Upper lobe of right lung (tissue), 1 donor: ENCODE measurements around the gene RNPEPL1. TPM values are rescaled to one million over a fixed set of nuclear protein-coding genes. Genes with fewer than 3 reads are reported as not detected.

Source experiments
- ATAC-seq: fragments of 200-7000 bp; cut with Tn5 transposase; one replicate; pipeline ENCODE4 v1.9.1; 2020; ENCODE audit warnings: mild to moderate bottlenecking, moderate library complexity
- DNase-seq: peaks from one replicate; pipeline ENCODE4 v3.0.0-alpha.2; 2020
- H3K27ac ChIP-seq: fragments of 200-600 bp; one replicate; pipeline ENCODE4 v1.8.0; 2022
- H3K27me3 ChIP-seq: fragments of 200-600 bp; one replicate; pipeline ENCODE4 v1.8.0; 2022; ENCODE audit warnings: mild to moderate bottlenecking
- H3K36me3 ChIP-seq: fragments of 200-600 bp; one replicate; pipeline ENCODE4 v1.8.0; 2022
- H3K4me1 ChIP-seq: fragments of 200-600 bp; one replicate; pipeline ENCODE4 v1.8.0; 2022
- H3K4me3 ChIP-seq: fragments of 200-600 bp; one replicate; pipeline ENCODE4 v1.8.0; 2022; ENCODE audit warnings: mild to moderate bottlenecking
- H3K9me3 ChIP-seq: fragments of 200-600 bp; one replicate; pipeline ENCODE4 v1.8.0; 2022
- intact Hi-C: fragments of 100-400 bp; cut with DNase I; formaldehyde crosslinking; loops from one replicate; pipeline ENCODE4 v1.11.0; 2022
- total RNA-seq: library from RNA; stranded (reverse); fragmentation: NEBNext Ultra II Directional; extraction: Animal tissue kit (Norgen Biotek cat#: 25700); gene quantifications from one replicate; pipeline ENCODE4 v1.2.1, GENCODE V29; 2021
- TF ChIP-seq, protein P1 (sequence below): fragments of 200-600 bp; IDR thresholded peaks from one replicate; pipeline ENCODE4 v1.8.0; 2022; ENCODE audit warnings: antibody characterized with exemption
- donor health status: DM: no; HTN: yes; CAD: no; lungs with severe emphysema.

Gene RNPEPL1
- total RNA-seq, 1 donor from 2014 or later: 88.6 TPM

- DNase-seq: peak; percentile 62
Observed at GRCh38 chr2:240620149-240620731, 52.0 kb downstream of the RNPEPL1 start.

GRCh38 chr2:240620859-240621258 is 52.6 kb downstream of the RNPEPL1 start:
- DNase-seq: peak; percentile 40
- Histone ChIP-seq H3K27me3 (no peaks in the 10 kb centered on the region), H3K4me3 (no peak overlapping the region), H3K27ac (no peak overlapping the region), H3K4me1 (peaks cover 9% of the 10 kb centered on the region), H3K36me3 (no peaks in the 10 kb centered on the region), H3K9me3 (no peaks in the 10 kb centered on the region)
- ATAC-seq: no peak
- intact Hi-C loops: no loop called here
- TF ChIP-seq, protein P1, sequence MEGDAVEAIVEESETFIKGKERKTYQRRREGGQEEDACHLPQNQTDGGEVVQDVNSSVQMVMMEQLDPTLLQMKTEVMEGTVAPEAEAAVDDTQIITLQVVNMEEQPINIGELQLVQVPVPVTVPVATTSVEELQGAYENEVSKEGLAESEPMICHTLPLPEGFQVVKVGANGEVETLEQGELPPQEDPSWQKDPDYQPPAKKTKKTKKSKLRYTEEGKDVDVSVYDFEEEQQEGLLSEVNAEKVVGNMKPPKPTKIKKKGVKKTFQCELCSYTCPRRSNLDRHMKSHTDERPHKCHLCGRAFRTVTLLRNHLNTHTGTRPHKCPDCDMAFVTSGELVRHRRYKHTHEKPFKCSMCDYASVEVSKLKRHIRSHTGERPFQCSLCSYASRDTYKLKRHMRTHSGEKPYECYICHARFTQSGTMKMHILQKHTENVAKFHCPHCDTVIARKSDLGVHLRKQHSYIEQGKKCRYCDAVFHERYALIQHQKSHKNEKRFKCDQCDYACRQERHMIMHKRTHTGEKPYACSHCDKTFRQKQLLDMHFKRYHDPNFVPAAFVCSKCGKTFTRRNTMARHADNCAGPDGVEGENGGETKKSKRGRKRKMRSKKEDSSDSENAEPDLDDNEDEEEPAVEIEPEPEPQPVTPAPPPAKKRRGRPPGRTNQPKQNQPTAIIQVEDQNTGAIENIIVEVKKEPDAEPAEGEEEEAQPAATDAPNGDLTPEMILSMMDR: no peak

More at GRCh38 chr2:240620149-240620731, 52.0 kb downstream of the RNPEPL1 start:
- TF ChIP-seq, protein P1: no peak
- peaks cover 9% of the 10 kb centered on the region for H3K4me1 ChIP-seq
- no peak for ATAC-seq
- H3K9me3 ChIP-seq: no peaks in the 10 kb centered on the region
- no peak overlapping the region for H3K27ac ChIP-seq
- intact Hi-C loops: no loop called here
- H3K36me3 ChIP-seq: no peaks in the 10 kb centered on the region
- no peak overlapping the region for H3K4me3 ChIP-seq
- H3K27me3 ChIP-seq: no peaks in the 10 kb centered on the region

- Histone ChIP-seq H3K4me1 (peaks cover 9% of the 10 kb centered on the region), H3K27me3 (no peaks in the 10 kb centered on the region), H3K36me3 (no peaks in the 10 kb centered on the region), H3K9me3 (no peaks in the 10 kb centered on the region), H3K4me3 (no peak overlapping the region), H3K27ac (no peak overlapping the region)
- ATAC-seq (no peak), DNase-seq (peak; percentile 39)
- TF ChIP-seq, protein P1: no peak
- intact Hi-C loops: no loop called here
Observed at GRCh38 chr2:240622060-240622411, 53.8 kb downstream of the RNPEPL1 start.

DNA sequence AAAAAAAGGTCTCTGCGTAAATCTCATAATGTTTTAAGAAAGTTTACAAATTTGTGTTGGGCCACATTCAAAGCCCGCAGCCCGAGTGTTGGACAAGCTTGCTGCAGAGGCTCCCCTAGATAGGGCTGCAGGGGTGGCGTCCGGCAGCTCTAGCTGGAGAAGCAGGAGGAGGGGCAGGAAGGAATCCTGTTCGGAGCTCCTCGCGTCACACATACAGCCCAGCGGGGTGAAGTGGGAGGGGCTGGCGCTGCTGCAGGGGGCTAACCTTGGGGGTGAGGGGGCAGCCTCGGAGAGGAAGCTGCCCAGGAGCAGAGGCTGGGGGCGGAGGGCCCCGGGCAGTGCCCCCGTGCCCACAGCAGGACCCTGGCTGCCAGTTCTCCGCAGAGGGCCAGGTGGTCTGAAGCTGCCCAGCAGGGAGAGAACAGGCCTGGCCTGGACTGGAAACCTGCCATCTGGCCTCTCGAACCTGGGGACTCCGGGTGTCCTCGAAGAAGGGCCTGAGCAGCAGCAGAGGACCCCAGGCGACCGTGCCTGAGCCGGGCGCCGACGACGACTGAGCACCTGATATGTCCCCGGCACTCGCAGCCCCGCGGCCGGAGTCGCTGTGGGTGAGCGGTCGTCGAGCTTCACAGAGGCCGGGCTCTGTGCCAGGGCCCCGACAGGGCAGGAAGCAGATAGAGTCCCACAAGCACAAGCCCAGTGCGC is 54.4 kb downstream of the RNPEPL1 start:
- Histone ChIP-seq H3K4me1 (peaks cover 9% of the 10 kb centered on the region), H3K27ac (no peak overlapping the region), H3K27me3 (no peaks in the 10 kb centered on the region), H3K9me3 (no peaks in the 10 kb centered on the region), H3K36me3 (no peaks in the 10 kb centered on the region), H3K4me3 (no peak overlapping the region)
- intact Hi-C loops: no loop called here
- TF ChIP-seq, protein P1: no peak
- ATAC-seq (no peak), DNase-seq (peak; percentile 64)

GRCh38 chr2:240623531-240624010 is 55.3 kb downstream of the RNPEPL1 start:
- H3K36me3 ChIP-seq: no peaks in the 10 kb centered on the region
- intact Hi-C loops: no loop called here
- TF ChIP-seq, protein P1: no peak
- H3K4me1 ChIP-seq: peaks cover 9% of the 10 kb centered on the region
- no peaks in the 10 kb centered on the region for H3K9me3 ChIP-seq
- no peak overlapping the region for H3K4me3 ChIP-seq
- H3K27ac ChIP-seq: no peak overlapping the region
- no peaks in the 10 kb centered on the region for H3K27me3 ChIP-seq
- DNase-seq (peak; percentile 57), ATAC-seq (no peak)
